SU-DHL-6 (cell line): Measurements from ENCODE around the gene SAPCD2.

Source experiments
- EZH2phosphoT487 ChIP-seq: fragments of 200-600 bp; sonication (generic), shearing (Covaris generic); conservative IDR thresholded peaks from 2 replicates; pipeline ENCODE4 v1.6.1; 2018; ENCODE audit warnings: mild to moderate bottlenecking, antibody characterized with exemption, low read length, moderate library complexity, mixed read lengths
- TF ChIP-seq, protein P1 (sequence below): fragments of 200-600 bp; sonication (generic); IDR thresholded peaks from one replicate; pipeline ENCODE4 v1.5.1; 2017; ENCODE audit warnings: antibody characterized with exemption, mild to moderate bottlenecking, low read length, moderate library complexity; ENCODE audit not compliant: insufficient read depth, poor library complexity, severe bottlenecking

DNA sequence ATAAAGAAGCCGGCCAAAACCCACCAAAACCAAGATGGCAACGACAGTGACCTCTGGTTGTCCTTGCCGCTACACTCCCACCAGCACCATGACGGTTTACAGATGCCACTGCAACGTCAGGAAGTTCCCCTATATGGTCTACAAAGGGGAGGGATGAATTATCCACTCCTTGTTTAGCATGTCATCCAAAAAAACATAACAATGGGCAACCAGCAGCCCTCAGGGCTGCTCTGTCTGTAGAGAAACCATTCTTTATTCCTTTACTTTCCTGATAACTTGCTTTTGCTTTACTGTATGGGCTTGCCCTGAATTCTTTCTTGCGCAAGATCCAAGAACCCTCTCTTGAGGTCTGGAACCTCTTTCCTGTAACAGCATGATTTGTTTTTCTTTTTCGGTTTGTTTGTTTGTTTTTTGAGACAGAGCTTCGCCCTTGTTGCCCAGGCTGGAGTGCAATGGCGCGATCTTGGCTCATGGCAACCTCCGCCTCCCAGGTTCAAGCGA is 5.0 kb upstream of the SAPCD2 start:
- TF ChIP-seq, protein P1, sequence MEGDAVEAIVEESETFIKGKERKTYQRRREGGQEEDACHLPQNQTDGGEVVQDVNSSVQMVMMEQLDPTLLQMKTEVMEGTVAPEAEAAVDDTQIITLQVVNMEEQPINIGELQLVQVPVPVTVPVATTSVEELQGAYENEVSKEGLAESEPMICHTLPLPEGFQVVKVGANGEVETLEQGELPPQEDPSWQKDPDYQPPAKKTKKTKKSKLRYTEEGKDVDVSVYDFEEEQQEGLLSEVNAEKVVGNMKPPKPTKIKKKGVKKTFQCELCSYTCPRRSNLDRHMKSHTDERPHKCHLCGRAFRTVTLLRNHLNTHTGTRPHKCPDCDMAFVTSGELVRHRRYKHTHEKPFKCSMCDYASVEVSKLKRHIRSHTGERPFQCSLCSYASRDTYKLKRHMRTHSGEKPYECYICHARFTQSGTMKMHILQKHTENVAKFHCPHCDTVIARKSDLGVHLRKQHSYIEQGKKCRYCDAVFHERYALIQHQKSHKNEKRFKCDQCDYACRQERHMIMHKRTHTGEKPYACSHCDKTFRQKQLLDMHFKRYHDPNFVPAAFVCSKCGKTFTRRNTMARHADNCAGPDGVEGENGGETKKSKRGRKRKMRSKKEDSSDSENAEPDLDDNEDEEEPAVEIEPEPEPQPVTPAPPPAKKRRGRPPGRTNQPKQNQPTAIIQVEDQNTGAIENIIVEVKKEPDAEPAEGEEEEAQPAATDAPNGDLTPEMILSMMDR = no peak
- no peak for TF ChIP-seq EZH2phosphoT487
